ENCODE results near the gene IL36B.

IL36B gene

GRCh38 chr2:113050921-113051895 lies 1.5 kb downstream of the IL36B start:
- DNase-seq = no peak

DNA sequence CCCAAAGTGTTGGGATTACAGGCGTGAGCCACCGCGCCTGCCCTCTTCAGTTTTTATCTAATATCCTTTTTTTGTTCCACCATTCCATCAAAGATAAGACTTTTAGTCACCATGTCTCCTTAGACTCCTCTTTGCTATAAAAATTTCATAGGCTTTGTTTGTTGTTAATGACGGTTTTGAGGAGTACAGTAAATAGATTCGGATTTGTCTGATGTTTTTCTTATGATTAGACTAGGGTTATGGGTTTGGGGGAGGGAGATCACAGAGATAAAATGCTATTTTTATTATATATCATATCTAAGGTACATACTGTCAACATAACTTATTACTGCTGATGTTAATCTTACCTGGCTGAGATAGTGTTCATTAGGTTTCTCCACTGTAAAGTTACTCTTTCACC lies 6.2 kb downstream of the IL36B start:
- no peak for DNase-seq

- DNase-seq = no peak
Measured at GRCh38 chr2:113041871-113042270, 10.8 kb downstream of the IL36B start.

- DNase-seq = no peak
Measured at GRCh38 chr2:113039719-113040118, 12.9 kb downstream of the IL36B start.

DNA sequence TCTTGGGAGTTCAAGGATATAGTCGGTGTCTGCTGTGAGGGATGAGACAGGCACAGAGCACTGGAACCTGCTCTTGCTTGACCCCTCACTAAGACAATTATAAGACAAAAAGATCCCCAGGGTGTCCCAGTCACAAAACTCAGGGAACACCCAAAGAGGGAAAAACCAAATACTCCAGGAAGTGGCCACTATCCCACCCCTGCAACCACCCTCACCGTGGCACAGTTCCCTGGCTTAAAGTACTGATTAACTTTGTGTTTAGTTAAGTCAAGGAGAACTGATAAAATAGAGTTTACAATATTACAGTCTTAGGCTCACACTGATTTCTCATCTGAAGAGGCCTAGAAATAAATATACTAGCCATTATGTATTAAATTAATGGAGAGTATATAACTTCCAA lies 13.5 kb downstream of the IL36B start:
- no peak for DNase-seq

DNA sequence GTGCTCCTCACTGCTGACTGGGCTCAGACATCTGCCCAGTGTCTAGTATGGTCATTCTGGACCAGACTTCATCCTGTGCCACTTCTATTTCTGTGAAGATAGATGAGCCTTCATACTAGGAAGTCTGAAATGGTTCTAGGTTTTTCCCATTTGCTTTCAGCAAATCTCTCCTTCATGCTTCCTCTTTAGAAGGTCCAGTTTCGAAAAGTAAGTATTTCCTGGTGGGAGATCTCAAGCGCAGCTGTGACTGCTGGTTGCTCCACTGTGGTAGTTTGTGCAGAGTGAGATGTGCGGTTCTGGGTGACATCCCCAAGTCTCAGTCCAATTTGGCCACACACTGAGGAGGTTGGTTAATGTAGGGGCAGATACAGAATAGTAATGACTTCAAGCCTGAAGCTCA lies 14.4 kb downstream of the IL36B start:
- no peak for DNase-seq

DNA sequence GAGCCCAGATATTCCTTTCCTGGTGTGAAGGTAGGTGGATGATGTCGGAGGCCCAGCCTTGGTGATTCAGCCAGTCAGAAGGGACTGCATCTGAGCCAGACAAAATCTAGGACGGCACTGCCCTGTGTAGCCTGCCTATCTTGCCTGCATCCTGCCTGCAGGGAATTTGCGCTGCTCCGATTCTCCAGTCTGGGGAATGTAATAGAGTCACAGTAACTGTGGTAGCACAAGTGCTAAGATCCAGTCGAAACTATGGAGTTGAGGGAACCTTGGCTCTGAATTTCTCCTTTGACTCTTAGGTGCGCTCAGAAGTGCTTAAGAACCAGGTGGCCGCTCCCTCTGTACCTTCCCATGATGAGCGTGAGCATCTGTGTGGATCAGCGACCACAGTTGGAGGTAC lies 15.9 kb downstream of the IL36B start:
- DNase-seq = no peak

DNA sequence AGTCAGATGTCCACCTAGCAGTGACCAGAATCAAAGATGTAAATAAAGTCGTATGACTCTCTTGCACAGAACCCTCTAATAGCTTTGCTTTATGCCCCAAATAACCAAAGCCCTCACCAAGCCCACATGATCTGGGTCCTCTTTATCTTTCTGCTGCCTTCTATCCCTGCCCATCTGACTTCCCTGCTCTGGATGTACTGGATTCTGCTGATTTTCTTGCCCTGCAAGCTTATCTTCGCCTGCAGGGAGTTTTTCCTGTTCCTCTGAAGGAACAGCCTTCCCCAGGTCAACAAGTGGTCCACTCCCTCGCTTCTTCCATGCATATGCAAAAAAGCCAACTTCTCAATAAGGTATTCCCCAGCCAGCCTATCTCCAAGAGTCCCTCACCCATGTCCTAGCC lies 18.7 kb downstream of the IL36B start:
- no peak for DNase-seq

DNA sequence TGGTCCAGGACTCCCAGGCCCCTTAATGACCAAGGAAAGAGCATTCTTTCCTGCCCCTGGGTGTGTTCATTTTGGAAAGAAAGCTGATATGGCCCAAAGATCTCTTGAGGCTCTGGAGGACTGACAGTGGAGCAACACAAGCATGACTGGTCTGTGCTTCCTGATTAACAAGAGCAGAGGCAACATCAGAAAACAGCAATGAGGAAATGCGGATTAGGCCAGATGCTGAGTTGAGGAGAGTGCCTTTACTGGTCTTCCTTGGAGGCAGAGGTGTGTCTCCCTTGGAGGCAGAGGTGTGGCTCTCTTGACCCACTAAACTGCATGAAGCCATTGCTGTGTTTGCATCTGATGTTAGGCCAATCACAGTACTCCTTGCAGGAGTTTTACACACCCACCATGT lies 19.9 kb downstream of the IL36B start:
- no peak for DNase-seq

DNA sequence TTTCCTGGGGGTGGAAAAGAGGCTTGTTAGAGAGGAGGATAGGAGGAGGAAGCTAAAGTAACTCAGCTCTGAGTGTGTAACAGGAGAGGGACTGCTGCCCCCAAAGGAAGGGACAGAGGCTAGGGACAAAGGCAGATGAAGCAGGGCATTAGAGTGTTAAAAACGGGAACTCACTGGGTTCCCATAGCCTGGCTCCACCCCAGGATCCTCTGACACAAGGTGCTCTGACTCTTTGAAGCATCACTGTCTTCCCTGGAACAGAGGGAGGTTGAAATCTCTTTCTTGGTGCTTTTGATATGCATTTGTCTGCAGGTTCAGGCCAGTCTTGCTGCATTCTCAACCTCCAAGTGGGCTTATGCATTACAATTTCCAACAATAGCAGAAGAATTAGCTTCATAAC lies 24.6 kb downstream of the IL36B start:
- no peak for DNase-seq

DNA sequence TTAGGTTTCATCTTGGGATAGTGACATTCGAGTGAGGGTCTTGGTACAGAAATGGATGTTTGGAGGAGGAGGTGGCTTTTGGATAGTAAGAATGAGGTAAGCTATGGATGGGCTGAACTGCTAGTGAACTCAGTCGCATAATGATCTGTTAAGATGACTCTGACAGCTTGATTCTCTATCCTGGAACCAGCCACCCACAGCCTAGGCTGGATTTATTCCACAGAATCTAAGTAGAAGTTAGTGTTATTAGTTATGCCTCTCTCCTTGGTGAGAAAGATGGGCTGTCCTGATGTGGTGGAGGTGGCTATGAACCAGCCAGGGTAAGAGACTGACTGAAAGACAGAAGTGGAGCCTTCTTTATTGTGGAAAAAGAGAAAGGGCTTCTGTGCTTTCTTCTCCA lies 25.0 kb downstream of the IL36B start:
- no peak for DNase-seq

DNA sequence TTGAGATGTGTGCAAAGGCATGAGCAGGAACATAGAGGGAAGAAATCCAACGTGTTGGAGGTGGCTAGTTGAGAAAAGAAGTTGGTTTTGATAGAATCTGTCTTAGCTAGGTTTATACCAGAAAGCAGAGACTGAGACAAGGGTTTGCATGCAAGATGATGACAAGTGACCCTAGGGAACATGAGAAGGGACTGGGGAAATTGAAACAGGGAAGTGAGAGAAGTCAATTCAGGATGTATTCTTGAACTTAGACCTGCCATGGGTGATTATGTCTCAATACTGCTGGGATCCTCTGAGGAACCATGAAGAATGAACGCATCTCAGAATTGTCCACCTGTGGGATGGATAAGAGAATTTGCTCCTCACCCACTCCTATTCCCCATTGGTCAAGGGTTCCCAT lies 26.9 kb downstream of the IL36B start:
- no peak for DNase-seq

DNA sequence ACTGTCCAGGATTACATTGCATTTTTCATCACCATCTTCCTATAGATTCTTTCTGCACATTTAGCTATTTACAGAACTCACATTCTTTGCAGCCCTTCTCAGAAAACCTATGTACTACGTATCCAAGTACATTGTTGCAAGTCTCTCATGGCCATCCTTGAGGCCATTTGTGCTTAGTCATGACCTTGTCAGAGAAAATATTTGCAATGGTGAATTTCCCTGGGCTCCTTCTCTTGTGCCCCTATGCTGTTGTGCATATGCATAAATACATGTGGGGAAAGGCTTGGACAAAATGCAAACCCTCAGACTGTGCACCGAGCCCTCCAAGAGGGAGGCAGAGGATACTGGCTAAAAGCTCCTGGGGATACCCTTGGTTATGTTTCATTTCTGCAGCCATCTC lies 27.9 kb downstream of the IL36B start:
- no peak for DNase-seq

GRCh38 chr2:113021312-113021711 lies 31.4 kb downstream of the IL36B start:
- DNase-seq = no peak

GRCh38 chr2:113018509-113018908 lies 34.2 kb downstream of the IL36B start:
- DNase-seq = no peak

DNA sequence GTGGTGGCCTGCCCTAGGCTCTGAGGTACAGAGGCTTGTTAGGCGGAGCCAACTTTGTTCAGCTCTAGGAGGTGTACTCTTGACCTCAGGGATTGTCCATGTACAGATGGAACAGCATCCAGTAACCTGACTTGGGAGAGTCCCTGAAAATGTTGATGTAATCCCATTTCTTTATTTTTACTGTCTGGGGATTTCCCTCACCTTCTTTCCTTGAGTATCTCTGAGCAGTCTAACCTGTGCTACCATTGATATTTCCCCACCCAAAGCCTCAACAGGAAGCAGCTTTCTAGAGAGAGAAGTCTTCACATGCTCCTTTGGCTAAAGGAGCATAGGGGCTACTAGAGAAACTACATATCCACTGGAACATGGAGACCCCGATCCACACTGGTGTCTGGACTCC lies 37.0 kb downstream of the IL36B start:
- no peak for DNase-seq

DNA sequence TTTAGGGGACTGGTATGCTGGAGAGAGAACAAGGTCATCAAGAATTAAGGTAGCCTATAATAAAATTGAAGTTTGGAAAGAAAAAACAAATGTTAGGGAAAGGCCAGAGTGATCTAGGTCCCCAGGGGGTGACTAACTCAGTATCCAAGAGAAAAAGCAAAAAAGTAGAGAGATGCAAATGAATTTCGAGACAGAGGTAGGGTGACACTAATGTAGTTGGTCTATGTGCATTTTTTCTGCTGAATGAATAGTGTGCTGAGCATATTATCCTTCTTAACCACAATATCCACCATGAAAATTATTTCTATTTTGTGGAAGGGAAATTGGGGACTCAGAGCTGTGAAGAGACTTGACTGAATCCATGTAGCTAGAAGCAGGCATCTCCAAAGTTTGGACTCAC lies 37.6 kb downstream of the IL36B start:
- DNase-seq = no peak

- DNase-seq = no peak
Measured at GRCh38 chr2:113014067-113014466, 38.6 kb downstream of the IL36B start.

DNA sequence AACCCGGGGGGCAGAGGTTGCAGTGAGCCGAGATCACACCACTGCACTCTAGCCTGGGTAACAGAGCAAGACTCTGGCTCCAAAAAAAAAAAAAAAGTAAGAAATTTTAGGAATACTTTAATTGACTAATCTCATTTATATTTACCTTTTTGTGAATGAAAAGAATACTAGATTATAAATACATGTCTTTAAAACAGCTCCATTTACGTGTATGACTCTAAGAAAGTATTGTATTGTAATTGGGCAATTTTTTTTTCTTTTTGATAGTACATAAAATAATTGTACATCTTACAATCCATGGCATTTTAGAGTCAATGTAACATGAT lies 39.4 kb downstream of the IL36B start:
- no peak for DNase-seq

GRCh38 chr2:113012436-113013335 lies 40.0 kb downstream of the IL36B start:
- DNase-seq = no peak

- DNase-seq = no peak
Measured at GRCh38 chr2:113011108-113011507, 41.6 kb downstream of the IL36B start.

GRCh38 chr2:113010088-113010487 lies 42.6 kb downstream of the IL36B start:
- DNase-seq = no peak

- DNase-seq = no peak
Measured at GRCh38 chr2:113009622-113010021, 43.0 kb downstream of the IL36B start.

DNA sequence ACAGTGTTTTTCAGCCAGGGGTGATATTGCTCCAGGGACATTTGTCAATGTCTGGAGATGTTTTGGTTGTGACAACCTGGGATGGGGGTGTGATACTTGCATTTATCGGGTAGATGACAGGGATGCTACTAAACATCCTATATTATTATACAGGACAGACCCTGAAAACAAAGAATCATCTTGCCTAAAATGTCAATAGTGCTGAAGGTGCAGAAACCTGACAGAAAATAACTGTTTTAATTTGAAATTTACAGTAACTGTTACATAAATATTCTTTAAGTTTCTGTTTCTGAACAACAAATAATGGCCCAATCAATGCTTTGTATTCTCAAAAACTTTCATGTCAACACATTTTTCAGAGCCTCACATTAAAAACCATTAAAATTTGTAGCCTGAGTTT lies 45.4 kb downstream of the IL36B start:
- no peak for DNase-seq
